Cardiac muscle cell (in vitro differentiated cells and primary cell): Measurements from ENCODE around the gene VEZF1. TPM values are rescaled to one million over a fixed set of nuclear protein-coding genes. Genes with fewer than 3 reads are reported as not detected.

Experiments
- DNase-seq, 2 donors: peaks; one replicate each; pipeline versions ENCODE4 v3.0.0 to v3.0.0-alpha.2; 2010 to 2017; ENCODE audit warnings: low read depth in 1 of 2, low spot score in 1 of 2
- H3K27ac ChIP-seq: fragments of 200-600 bp; sonication (generic); 2 replicates; pipeline ENCODE4 v1.5.1; 2016
- H3K27me3 ChIP-seq: fragments of 200-600 bp; sonication (generic); 2 replicates; pipeline ENCODE4 v1.6.0; 2016; ENCODE audit warnings: control low read depth
- H3K36me3 ChIP-seq: fragments of 200-600 bp; sonication (generic); 2 replicates; pipeline ENCODE4 v1.5.1; 2016; ENCODE audit warnings: control low read depth
- H3K4me1 ChIP-seq: fragments of 200-600 bp; sonication (generic); 2 replicates; pipeline ENCODE4 v1.8.1; 2017; ENCODE audit warnings: low read depth, mild to moderate bottlenecking, mixed run types
- H3K4me3 ChIP-seq: fragments of 200-600 bp; sonication (generic); 2 replicates; pipeline ENCODE4 v1.5.1; 2016; ENCODE audit warnings: mild to moderate bottlenecking
- H3K9me3 ChIP-seq: fragments of 200-600 bp; sonication (generic); 2 replicates; pipeline ENCODE4 v1.5.1; 2017; ENCODE audit warnings: low read depth, mild to moderate bottlenecking, control low read depth
- CTCF ChIP-seq: IDR thresholded peaks from 2 replicates; pipeline ENCODE4 v1.5.1; 2012; ENCODE audit warnings: low read depth, mild to moderate bottlenecking, low read length
- polyA plus RNA-seq: library from polyadenylated mRNA; unstranded; fragments of >200 nt; fragmentation: Nextera tagmentation; extraction: Ambion mirVana; gene quantifications from 2 replicates; pipeline ENCODE4 v1.2.1, GENCODE V29; 2016
- total RNA-seq: library from RNA; depleted of rRNA; stranded (reverse); fragments of >200 nt; gene quantifications from 2 replicates; pipeline ENCODE4 v1.2.3, GENCODE V29; 2016

VEZF1 gene
- total and polyA plus RNA-seq, 2 experiments from 2014 or later = 18.5 to 37.3 TPM

DNA sequence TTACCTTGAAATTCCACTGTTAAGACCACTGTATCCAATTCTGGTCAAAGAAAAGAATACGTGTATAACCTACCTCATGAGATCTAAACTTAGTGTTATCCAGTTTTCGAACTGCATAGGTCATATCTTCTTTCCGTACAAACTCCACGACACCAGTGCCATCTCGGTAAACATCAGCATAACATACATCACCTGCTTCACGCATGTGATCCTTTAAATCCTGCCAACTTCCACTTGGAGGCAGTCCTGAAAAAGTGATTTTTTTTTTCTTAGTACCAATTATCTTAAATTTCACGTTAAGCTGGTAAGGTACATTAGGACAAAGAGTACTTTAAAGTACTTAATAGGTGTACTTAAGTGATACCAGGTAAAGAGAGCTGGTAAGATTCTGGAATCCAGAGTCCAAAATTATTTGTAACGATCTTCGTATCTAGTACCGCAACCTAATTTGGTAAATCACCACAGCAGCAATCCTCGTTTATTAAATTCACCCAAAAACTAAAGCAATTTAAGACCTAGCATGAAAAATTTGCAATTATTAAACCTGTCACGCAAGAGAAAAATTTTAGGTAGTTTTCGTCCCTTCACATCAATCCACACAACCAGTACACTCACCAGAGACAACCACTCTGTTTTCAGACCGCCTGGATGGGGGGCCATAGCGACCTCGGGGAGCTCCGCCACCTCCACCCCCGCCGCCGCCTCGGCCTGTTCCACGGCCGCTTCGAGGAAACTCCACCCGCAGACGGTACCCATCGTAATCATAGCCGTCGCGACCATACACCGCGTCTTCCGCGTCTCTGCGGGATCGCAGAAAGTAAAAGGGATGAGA, 17.9 kb upstream of the VEZF1 start:
- Histone ChIP-seq H3K9me3 (no peaks in the 10 kb centered on the region), H3K36me3 (peaks cover 37% of the 10 kb centered on the region), H3K4me1 (peaks cover 18% of the 10 kb centered on the region), H3K4me3 (peak overlapping the region; percentile 75), H3K27ac (peak overlapping the region; percentile 97), H3K27me3 (no peaks in the 10 kb centered on the region)
- no peak for DNase-seq
- TF ChIP-seq CTCF = no peak

DNA sequence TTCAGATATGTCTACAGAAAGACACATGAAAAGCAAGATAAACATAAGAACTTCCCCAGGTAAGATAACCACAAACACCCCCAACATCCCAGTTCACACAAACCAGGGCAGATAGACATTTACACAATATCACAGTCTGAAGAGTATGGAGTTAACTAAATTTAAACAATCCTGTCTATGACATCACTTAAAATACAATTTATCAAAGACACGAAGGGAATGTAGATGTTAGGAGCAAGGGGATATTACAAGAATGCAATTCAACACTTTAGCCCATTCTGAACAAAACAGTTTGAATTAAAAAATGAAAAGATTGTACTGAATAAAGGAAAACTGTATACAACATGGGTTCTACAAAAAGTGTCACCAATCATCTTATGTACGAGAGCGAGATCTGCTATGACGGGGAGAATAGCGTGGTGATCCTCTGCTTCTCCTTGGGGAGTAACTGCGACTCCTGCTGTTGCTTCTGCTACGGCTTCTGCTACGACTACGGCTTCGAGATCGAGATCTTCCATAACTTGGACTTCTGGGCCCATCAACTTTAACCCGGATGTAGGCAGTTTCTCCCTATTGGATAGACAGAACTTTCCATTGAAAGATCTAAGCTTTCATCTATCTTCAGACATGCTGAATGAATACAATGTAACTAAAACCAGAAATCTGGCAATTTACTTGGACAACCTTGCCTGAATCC, 17.1 kb upstream of the VEZF1 start:
- H3K4me3 ChIP-seq = peak overlapping the region; percentile 75
- peak overlapping the region; percentile 97 for H3K27ac ChIP-seq
- DNase-seq = no peak
- peaks cover 43% of the 10 kb centered on the region for H3K36me3 ChIP-seq
- H3K9me3 ChIP-seq = no peaks in the 10 kb centered on the region
- TF ChIP-seq CTCF = no peak
- H3K4me1 ChIP-seq = peaks cover 18% of the 10 kb centered on the region
- no peaks in the 10 kb centered on the region for H3K27me3 ChIP-seq

GRCh38 chr17:58004060-58004459, 16.0 kb upstream of the VEZF1 start:
- TF ChIP-seq CTCF = no peak
- H3K4me3 ChIP-seq = no peak overlapping the region
- H3K27me3 ChIP-seq = no peaks in the 10 kb centered on the region
- H3K36me3 ChIP-seq = peaks cover 52% of the 10 kb centered on the region
- peaks cover 18% of the 10 kb centered on the region for H3K4me1 ChIP-seq
- DNase-seq = no peak
- H3K9me3 ChIP-seq = no peaks in the 10 kb centered on the region
- no peak overlapping the region for H3K27ac ChIP-seq

DNA sequence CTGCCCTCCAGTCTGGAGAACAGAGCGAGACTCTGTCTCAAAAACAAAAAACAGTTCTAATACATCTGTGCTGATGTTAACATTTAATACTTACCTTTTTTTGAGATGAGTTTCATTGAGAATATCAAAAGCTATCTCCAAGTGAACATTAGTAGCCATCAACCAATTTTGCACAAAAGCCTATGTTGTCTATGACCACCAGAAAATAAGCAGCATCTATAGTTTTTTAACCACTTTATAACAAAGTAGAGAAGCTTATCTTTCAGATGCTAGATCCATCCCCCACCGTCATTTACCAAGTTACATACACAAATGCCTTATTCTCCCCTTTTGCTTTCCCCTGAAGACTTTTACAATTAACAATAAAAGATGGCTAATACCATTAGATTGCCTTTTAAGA, 14.9 kb upstream of the VEZF1 start:
- no peak overlapping the region for H3K27ac ChIP-seq
- TF ChIP-seq CTCF = no peak
- H3K4me3 ChIP-seq = no peak overlapping the region
- no peaks in the 10 kb centered on the region for H3K27me3 ChIP-seq
- no peak for DNase-seq
- peaks cover 57% of the 10 kb centered on the region for H3K36me3 ChIP-seq
- no peaks in the 10 kb centered on the region for H3K9me3 ChIP-seq
- peaks cover 18% of the 10 kb centered on the region for H3K4me1 ChIP-seq

GRCh38 chr17:58002154-58002948, 14.3 kb upstream of the VEZF1 start:
- no peak for DNase-seq
- Histone ChIP-seq H3K4me1 (peaks cover 18% of the 10 kb centered on the region), H3K36me3 (peaks cover 60% of the 10 kb centered on the region), H3K9me3 (no peaks in the 10 kb centered on the region), H3K4me3 (no peak overlapping the region), H3K27me3 (no peaks in the 10 kb centered on the region), H3K27ac (peak overlapping the region; percentile 0)
- no peak for TF ChIP-seq CTCF
